NT2/D1 (cell line): Measurements from ENCODE around the gene TLN1.

Experiments used
- DNase-seq: peaks from one replicate; pipeline ENCODE4 v3.0.0-alpha.2; 2011; ENCODE audit warnings: low read depth, low spot score
- H3K27me3 ChIP-seq: 2 replicates; pipeline ENCODE4 v1.6.0; 2011; ENCODE audit warnings: mild to moderate bottlenecking; ENCODE audit not compliant: insufficient read length, insufficient read depth
- H3K36me3 ChIP-seq: 2 replicates; pipeline ENCODE4 v1.6.1; 2011; ENCODE audit warnings: mild to moderate bottlenecking, low read length, mixed read lengths; ENCODE audit not compliant: insufficient read depth, insufficient read length
- H3K4me1 ChIP-seq: 2 replicates; pipeline ENCODE4 v1.5.1; 2011; ENCODE audit not compliant: insufficient read depth, insufficient read length
- H3K4me3 ChIP-seq: 2 replicates; pipeline ENCODE4 v1.5.1; 2011; ENCODE audit warnings: low read depth; ENCODE audit not compliant: insufficient read length
- H3K9ac ChIP-seq: 2 replicates; pipeline ENCODE4 v1.6.0; 2011; ENCODE audit warnings: low read depth; ENCODE audit not compliant: insufficient read length
- H3K9me3 ChIP-seq: 2 replicates; pipeline ENCODE4 v1.5.1; 2011; ENCODE audit warnings: mild to moderate bottlenecking, low read length; ENCODE audit not compliant: insufficient read depth
- SUZ12 ChIP-seq: IDR thresholded peaks from 2 replicates; pipeline ENCODE4 v1.6.1; 2011; ENCODE audit not compliant: insufficient read length, insufficient read depth; ENCODE audit errors: extremely low read depth
- YY1 ChIP-seq: IDR thresholded peaks from 2 replicates; pipeline ENCODE4 v1.6.1; 2011; ENCODE audit not compliant: insufficient read length, insufficient read depth
- ZNF274 ChIP-seq: IDR thresholded peaks from 2 replicates; pipeline ENCODE4 v1.6.1; 2011; ENCODE audit warnings: mild to moderate bottlenecking, low read depth, low read length

Gene TLN1

DNA sequence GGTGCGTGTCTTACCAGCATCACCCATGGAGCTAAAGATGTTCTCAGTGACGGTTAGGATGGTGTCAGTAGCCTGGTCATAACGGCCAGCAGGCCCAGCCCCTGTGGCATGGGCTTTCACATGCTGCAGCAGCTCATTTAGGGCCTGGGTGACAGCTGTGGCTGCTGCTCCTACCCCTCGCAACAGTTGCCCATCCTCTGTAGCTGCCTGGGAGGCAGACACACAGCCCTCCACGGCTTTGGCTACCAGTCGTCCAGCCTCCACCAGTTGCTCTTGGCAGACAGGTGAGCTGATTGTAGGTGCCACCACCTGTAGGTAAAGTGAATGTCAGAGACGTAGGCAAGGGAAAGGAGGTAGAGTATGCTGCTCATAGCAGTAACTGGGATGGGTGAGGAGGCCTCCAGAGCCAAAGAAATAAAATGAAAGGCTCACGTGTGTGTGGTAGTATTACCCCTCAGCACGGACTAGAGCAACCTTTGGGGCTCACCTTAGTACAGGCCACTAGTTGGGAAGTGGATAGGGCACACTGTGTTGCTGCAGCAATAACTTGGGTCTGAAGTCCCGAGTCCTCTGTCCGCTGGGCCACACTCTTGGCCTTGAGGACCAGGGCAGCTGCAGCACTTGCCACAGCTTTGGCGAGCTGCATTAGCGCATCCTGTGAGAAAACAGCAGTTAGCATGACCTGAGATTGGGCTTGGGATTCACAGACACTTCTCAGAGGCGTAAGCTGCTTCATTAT, 14.7 kb downstream of the TLN1 start:
- no peaks in the 10 kb centered on the region for H3K9me3 ChIP-seq
- DNase-seq = no peak
- peaks cover 16% of the 10 kb centered on the region for H3K4me1 ChIP-seq
- H3K36me3 ChIP-seq = peaks cover 98% of the 10 kb centered on the region
- H3K4me3 ChIP-seq = no peak overlapping the region
- TF ChIP-seq ZNF274 (no peak), SUZ12 (no peak), YY1 (no peak)
- no peaks in the 10 kb centered on the region for H3K27me3 ChIP-seq
- H3K9ac ChIP-seq = no peak overlapping the region

DNA sequence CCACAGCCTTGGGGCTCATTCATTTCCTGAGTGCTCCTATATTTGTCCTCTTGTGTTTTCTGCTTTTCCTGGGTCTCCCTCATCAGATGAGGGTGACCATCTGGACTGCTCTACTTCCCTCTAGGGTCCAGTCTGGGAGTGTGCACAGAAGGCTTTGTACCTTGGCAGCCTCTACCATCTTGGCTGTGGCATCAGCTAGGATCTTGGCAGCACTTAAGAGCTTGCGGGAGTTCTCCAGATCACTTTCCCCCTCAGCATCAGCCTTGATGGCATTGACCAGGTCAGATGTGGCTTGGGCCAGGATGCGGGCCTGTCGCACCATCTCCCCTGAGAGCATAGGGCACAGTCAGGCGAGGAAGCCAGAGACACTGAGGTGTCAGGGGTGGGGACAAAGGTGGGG, 15.8 kb downstream of the TLN1 start:
- peak overlapping the region; percentile 11 for H3K9ac ChIP-seq
- no peaks in the 10 kb centered on the region for H3K27me3 ChIP-seq
- peaks cover 16% of the 10 kb centered on the region for H3K4me1 ChIP-seq
- no peaks in the 10 kb centered on the region for H3K9me3 ChIP-seq
- no peak for TF ChIP-seq YY1
- TF ChIP-seq SUZ12 = no peak
- TF ChIP-seq ZNF274 = no peak
- no peak overlapping the region for H3K4me3 ChIP-seq
- H3K36me3 ChIP-seq = peaks cover 97% of the 10 kb centered on the region
- no peak for DNase-seq

DNA sequence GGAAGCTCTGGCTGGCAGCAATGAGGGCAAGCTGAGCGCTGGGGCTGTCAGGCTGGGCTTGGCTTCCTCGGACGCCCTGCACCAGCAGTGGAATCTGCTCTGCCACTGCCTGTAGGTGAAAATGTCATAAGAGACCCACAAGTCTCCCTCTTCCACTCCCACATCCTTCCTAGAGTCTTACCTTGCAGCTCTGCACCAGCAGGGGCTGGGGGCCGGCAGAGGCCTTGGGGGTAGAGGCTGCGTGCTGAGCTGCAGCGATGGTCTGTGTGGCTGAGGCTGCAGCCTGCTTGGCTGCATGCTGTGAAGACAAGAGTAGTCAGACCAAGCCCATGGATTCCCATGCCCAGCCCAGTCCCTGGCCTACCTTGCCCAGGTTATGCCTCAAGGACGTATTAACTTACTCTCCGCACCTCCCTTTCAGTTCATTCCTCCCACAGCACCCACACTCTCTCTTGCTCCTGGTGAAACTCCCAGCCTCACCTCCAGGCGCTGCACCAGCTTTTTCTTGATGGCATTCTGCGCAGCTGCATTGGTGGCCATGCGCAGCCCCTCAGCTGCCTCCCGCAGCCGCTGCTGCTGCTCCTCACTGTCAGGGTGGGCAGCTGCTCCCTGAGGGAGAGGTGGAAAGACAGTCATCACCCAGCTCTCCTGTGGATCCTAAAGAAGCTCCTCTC, 17.3 kb downstream of the TLN1 start:
- Histone ChIP-seq H3K9me3 (no peaks in the 10 kb centered on the region), H3K36me3 (peaks cover 94% of the 10 kb centered on the region), H3K4me3 (no peak overlapping the region), H3K27me3 (no peaks in the 10 kb centered on the region), H3K4me1 (peaks cover 16% of the 10 kb centered on the region), H3K9ac (peak overlapping the region; percentile 22)
- no peak for DNase-seq
- no peak for TF ChIP-seq ZNF274
- no peak for TF ChIP-seq YY1
- TF ChIP-seq SUZ12 = no peak

DNA sequence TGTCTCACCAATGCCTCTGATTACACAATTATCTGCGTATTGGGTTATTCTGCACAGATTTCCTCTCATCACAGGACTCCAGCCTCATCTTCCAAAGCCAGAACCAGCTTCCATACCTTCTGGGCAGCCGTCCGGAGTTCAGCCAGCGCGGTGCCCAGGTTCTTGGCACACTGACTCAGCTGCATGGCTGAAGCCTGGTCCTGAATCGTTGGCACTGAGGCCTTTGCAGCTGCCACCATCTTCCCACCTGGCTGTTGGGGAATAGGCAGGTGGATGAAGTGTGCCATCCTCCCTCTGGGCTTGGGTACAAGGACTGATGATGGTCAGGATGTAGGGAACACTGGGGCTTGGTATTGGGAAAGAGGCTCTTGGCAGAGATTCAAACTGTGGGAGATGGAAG, 17.9 kb downstream of the TLN1 start:
- Histone ChIP-seq H3K4me3 (no peak overlapping the region), H3K9me3 (no peaks in the 10 kb centered on the region), H3K4me1 (peaks cover 16% of the 10 kb centered on the region), H3K36me3 (peaks cover 92% of the 10 kb centered on the region), H3K9ac (peak overlapping the region; percentile 15), H3K27me3 (no peaks in the 10 kb centered on the region)
- TF ChIP-seq ZNF274 (no peak), SUZ12 (no peak), YY1 (no peak)
- no peak for DNase-seq

DNA sequence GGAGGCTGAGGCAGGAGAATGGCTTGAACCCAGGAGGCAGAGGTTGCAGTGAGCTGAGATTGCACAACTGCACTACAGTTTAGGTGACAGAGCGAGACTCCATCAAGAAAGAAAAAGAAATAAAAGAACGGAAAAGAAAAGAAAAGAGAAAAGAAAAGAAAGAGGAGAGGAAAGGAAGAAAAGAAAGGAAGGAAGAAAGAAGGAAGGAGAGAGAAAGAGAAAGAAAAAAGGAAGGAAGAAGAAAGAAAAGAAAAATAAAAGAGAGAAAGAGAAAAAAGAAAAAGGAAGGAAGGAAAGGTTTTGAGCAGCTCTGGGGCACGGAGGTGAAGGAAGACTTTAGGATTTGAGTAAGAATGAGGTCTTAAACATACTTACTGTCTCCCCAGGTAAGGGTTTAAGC, 18.4 kb downstream of the TLN1 start:
- H3K4me3 ChIP-seq = no peak overlapping the region
- DNase-seq = no peak
- H3K27me3 ChIP-seq = no peaks in the 10 kb centered on the region
- peaks cover 16% of the 10 kb centered on the region for H3K4me1 ChIP-seq
- H3K9me3 ChIP-seq = no peaks in the 10 kb centered on the region
- peak overlapping the region; percentile 15 for H3K9ac ChIP-seq
- peaks cover 92% of the 10 kb centered on the region for H3K36me3 ChIP-seq
- TF ChIP-seq SUZ12 (no peak), ZNF274 (no peak), YY1 (no peak)

DNA sequence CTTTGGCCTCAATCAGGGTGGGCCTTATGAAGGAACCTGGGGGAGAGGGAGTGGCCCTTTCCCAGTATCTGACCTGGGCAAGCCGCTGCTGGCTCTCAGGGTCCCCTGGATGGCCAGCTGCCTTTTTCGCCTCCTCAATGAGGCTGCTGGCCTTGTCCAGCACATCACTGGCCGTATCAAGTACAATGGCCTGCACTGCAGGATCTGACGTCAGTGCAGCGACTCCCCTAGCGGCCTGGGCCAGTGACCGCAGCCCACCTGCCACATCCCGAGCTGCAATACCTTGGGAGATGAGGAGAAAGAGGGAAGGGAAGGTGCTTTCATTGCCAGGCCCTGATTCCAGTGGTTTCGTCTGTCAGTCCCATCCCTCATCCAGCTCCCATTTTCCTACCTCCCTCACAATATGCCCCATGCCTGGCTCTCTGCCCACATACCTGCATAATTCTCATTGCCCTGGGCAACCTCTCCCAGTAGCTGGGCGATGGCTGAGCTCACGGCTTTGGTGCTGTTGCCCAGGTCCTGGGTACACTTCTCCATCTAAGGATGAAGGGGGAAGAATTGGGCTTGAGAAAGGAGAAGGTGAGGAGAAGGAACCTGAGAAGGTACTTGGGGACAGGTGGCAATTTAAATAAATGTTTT, 19.1 kb downstream of the TLN1 start:
- TF ChIP-seq SUZ12 = no peak
- TF ChIP-seq ZNF274 = no peak
- no peak for TF ChIP-seq YY1
- Histone ChIP-seq H3K36me3 (peaks cover 92% of the 10 kb centered on the region), H3K4me1 (peaks cover 16% of the 10 kb centered on the region), H3K4me3 (no peak overlapping the region), H3K9ac (no peak overlapping the region), H3K9me3 (no peaks in the 10 kb centered on the region), H3K27me3 (no peaks in the 10 kb centered on the region)
- DNase-seq = no peak
